Activated CD8-positive, alpha-beta T cell treated with anti-CD3 and anti-CD28 coated beads for 36 hours (primary cell): ENCODE measurements around the gene SLC26A6. TPM values are rescaled to one million over a fixed set of nuclear protein-coding genes. Genes with fewer than 3 reads are reported as not detected.

Experiments used
- ATAC-seq: fragments of 200-7000 bp; cut with Tn5 transposase; one replicate; pipeline ENCODE4 v1.10.0; 2021; ENCODE audit warnings: mild to moderate bottlenecking, moderate library complexity
- CTCF ChIA-PET: fragments of 350-600 bp; sonication (Branson Sonifier 250); formaldehyde crosslinking; loops from one replicate; lab custom pipeline; 2021; ENCODE audit warnings: antibody characterized with exemption; lab: Charles Lee
- POLR2A ChIA-PET: fragments of 350-600 bp; sonication (Branson Sonifier 250); formaldehyde crosslinking; loops from one replicate; lab custom pipeline; 2021; ENCODE audit warnings: antibody characterized with exemption; lab: Charles Lee
- DNase-seq: peaks from one replicate; pipeline ENCODE4 v3.0.0-alpha.2; 2020
- H3K27ac Mint-ChIP-seq: one replicate; pipeline ENCODE4 v1.8.0; 2021; ENCODE audit warnings: mild to moderate bottlenecking, mixed read lengths
- H3K27me3 Mint-ChIP-seq: one replicate; pipeline ENCODE4 v1.8.0; 2021; ENCODE audit warnings: mixed read lengths
- H3K36me3 Mint-ChIP-seq: one replicate; pipeline ENCODE4 v1.8.0; 2021; ENCODE audit warnings: low read depth, mixed read lengths
- H3K4me1 Mint-ChIP-seq: one replicate; pipeline ENCODE4 v1.8.0; 2021; ENCODE audit warnings: low read depth, mixed read lengths
- H3K4me3 Mint-ChIP-seq: one replicate; pipeline ENCODE4 v1.8.0; 2021; ENCODE audit warnings: mild to moderate bottlenecking, moderate library complexity, mixed read lengths
- H3K9me3 Mint-ChIP-seq: one replicate; pipeline ENCODE4 v1.8.0; 2021; ENCODE audit warnings: mixed read lengths
- CTCF ChIP-seq: fragments of 200-600 bp; IDR thresholded peaks from one replicate; pipeline ENCODE4 v1.8.0; 2022; ENCODE audit warnings: antibody characterized with exemption, mild to moderate bottlenecking
- intact Hi-C: fragments of 100-400 bp; cut with micrococcal nuclease; formaldehyde crosslinking; loops from one replicate; pipeline ENCODE4 v1.10.0; 2022
- total RNA-seq, 2 experiments: library from RNA; stranded (reverse); gene quantifications; one replicate each; pipeline ENCODE4 v1.2.3, GENCODE V29; 2021

SLC26A6 gene
- total RNA-seq, 2 experiments from 2014 or later: 41.3 to 45.0 TPM

GRCh38 chr3:48630833-48631232 lies 4.4 kb downstream of the SLC26A6 start:
- no peak for TF ChIP-seq CTCF
- H3K4me3 Mint-ChIP-seq: no peak overlapping the region
- peaks cover 8% of the 10 kb centered on the region for H3K4me1 Mint-ChIP-seq
- no peaks in the 10 kb centered on the region for H3K9me3 Mint-ChIP-seq
- intact Hi-C loops: no loop called here
- no peaks in the 10 kb centered on the region for H3K27me3 Mint-ChIP-seq
- H3K27ac Mint-ChIP-seq: no peak overlapping the region
- DNase-seq (no peak), ATAC-seq (no peak)
- H3K36me3 Mint-ChIP-seq: peaks cover 12% of the 10 kb centered on the region
- POLR2A ChIA-PET: no interaction called here
- CTCF ChIA-PET: no interaction called here

- ATAC-seq (no peak), DNase-seq (no peak)
- Mint-ChIP-seq H3K4me3 (no peak overlapping the region), H3K36me3 (peaks cover 12% of the 10 kb centered on the region), H3K27ac (no peak overlapping the region), H3K9me3 (no peaks in the 10 kb centered on the region), H3K27me3 (no peaks in the 10 kb centered on the region), H3K4me1 (peaks cover 8% of the 10 kb centered on the region)
- POLR2A ChIA-PET: interaction anchor here (0.9 to 1.4 kb wide), 2 partner anchors 9 to 11 kb away, joined by 3 to 6 read pairs; no protein-coding TSS in a partner anchor
- intact Hi-C loops: no loop called here
- no peak for TF ChIP-seq CTCF
- CTCF ChIA-PET: no interaction called here
Measured at GRCh38 chr3:48630407-48630806, 4.9 kb downstream of the SLC26A6 start.

- DNase-seq: no peak
- Mint-ChIP-seq H3K9me3 (no peaks in the 10 kb centered on the region), H3K4me3 (no peak overlapping the region), H3K36me3 (peaks cover 12% of the 10 kb centered on the region), H3K27ac (no peak overlapping the region), H3K4me1 (peaks cover 8% of the 10 kb centered on the region), H3K27me3 (no peaks in the 10 kb centered on the region)
- ATAC-seq: no peak
- no peak for TF ChIP-seq CTCF
- POLR2A ChIA-PET: interaction anchor here (0.9 to 1.4 kb wide), 2 partner anchors 9 to 11 kb away, joined by 3 to 6 read pairs; no protein-coding TSS in a partner anchor
- intact Hi-C loops: no loop called here
- CTCF ChIA-PET: no interaction called here
Measured at GRCh38 chr3:48629894-48630293, 5.4 kb downstream of the SLC26A6 start.

GRCh38 chr3:48628277-48629017 lies 6.8 kb downstream of the SLC26A6 start:
- DNase-seq (no peak), ATAC-seq (no peak)
- Mint-ChIP-seq H3K4me3 (no peak overlapping the region), H3K36me3 (peaks cover 12% of the 10 kb centered on the region), H3K9me3 (no peaks in the 10 kb centered on the region), H3K4me1 (peaks cover 4% of the 10 kb centered on the region), H3K27ac (no peak overlapping the region), H3K27me3 (no peaks in the 10 kb centered on the region)
- POLR2A ChIA-PET: interaction anchor here (0.6 to 1.0 kb wide), 3 partner anchors 10 to 61 kb away, joined by 3 to 4 read pairs (median 3); no protein-coding TSS in a partner anchor
- intact Hi-C loops: no loop called here
- no peak for TF ChIP-seq CTCF
- CTCF ChIA-PET: no interaction called here

GRCh38 chr3:48625600-48625999 lies 9.7 kb downstream of the SLC26A6 start:
- Mint-ChIP-seq H3K27me3 (no peaks in the 10 kb centered on the region), H3K36me3 (peaks cover 2% of the 10 kb centered on the region), H3K4me3 (no peak overlapping the region), H3K27ac (no peak overlapping the region), H3K9me3 (no peaks in the 10 kb centered on the region), H3K4me1 (peaks cover 4% of the 10 kb centered on the region)
- CTCF ChIA-PET: interaction anchor here (6.5 kb wide), 1 partner anchor 9 kb away, joined by 42 read pairs; the partner anchor contains the start of gene SLC26A6
- no peak for ATAC-seq
- no peak for TF ChIP-seq CTCF
- POLR2A ChIA-PET: interaction anchor here (1.0 to 2.1 kb wide), 3 partner anchors 9 to 36 kb away, joined by 3 to 8 read pairs (median 4); partner anchors contain the start of gene SLC26A6
- intact Hi-C loops: no loop called here
- DNase-seq: no peak
